Osteocyte (in vitro differentiated cells): ENCODE measurements around the gene TSC22D2. TPM values are rescaled to one million over a fixed set of nuclear protein-coding genes. Genes with fewer than 3 reads are reported as not detected.
A peak's percentile ranks its signal among the peaks of the same experiment; 100 is the strongest.

Experiments
- DNase-seq: peaks from one replicate; pipeline ENCODE4 v3.0.0; 2021; ENCODE audit warnings: mixed read lengths; ENCODE audit not compliant: unreplicated experiment; ENCODE audit errors: extremely low spot score
- H3K27ac Mint-ChIP-seq: one replicate; pipeline ENCODE4 v1.8.0; 2021; ENCODE audit warnings: mild to moderate bottlenecking, mixed read lengths; ENCODE audit not compliant: unreplicated experiment
- H3K27me3 Mint-ChIP-seq: one replicate; pipeline ENCODE4 v1.8.0; 2021; ENCODE audit warnings: mixed read lengths; ENCODE audit not compliant: unreplicated experiment
- H3K36me3 Mint-ChIP-seq: one replicate; pipeline ENCODE4 v1.8.0; 2021; ENCODE audit warnings: mixed read lengths; ENCODE audit not compliant: unreplicated experiment
- H3K4me1 Mint-ChIP-seq: one replicate; pipeline ENCODE4 v1.8.0; 2021; ENCODE audit warnings: mixed read lengths; ENCODE audit not compliant: unreplicated experiment
- H3K4me3 Mint-ChIP-seq: one replicate; pipeline ENCODE4 v1.8.0; 2021; ENCODE audit warnings: mild to moderate bottlenecking, moderate library complexity, mixed read lengths; ENCODE audit not compliant: unreplicated experiment
- H3K9me3 Mint-ChIP-seq: one replicate; pipeline ENCODE4 v1.8.0; 2021; ENCODE audit warnings: mixed read lengths; ENCODE audit not compliant: unreplicated experiment
- CTCF ChIP-seq: fragments of 200-600 bp; sonication (generic); IDR thresholded peaks from 2 replicates; pipeline ENCODE4 v1.5.0; 2021; ENCODE audit warnings: antibody characterized with exemption, mild to moderate bottlenecking, moderate library complexity
- total RNA-seq: library from RNA; stranded (reverse); gene quantifications from 2 replicates; pipeline ENCODE4 v1.2.1, GENCODE V29; 2021

Gene TSC22D2
- total RNA-seq, 1 donor from 2014 or later: 51.3 TPM

- no peak for TF ChIP-seq CTCF
- Mint-ChIP-seq H3K36me3 (peaks cover 12% of the 10 kb centered on the region), H3K27ac (peak overlapping the region; percentile 31), H3K9me3 (no peaks in the 10 kb centered on the region), H3K4me3 (no peak overlapping the region), H3K4me1 (peaks cover 50% of the 10 kb centered on the region), H3K27me3 (no peaks in the 10 kb centered on the region)
- no peak for DNase-seq
These were observed 43.4 kb downstream of the TSC22D2 start for GRCh38 chr3:150451329-150452048.

GRCh38 chr3:150453353-150453752, 45.3 kb downstream of the TSC22D2 start:
- DNase-seq: no peak
- Mint-ChIP-seq H3K36me3 (peaks cover 18% of the 10 kb centered on the region), H3K27ac (no peak overlapping the region), H3K4me3 (no peak overlapping the region), H3K4me1 (peaks cover 38% of the 10 kb centered on the region), H3K9me3 (no peaks in the 10 kb centered on the region), H3K27me3 (no peaks in the 10 kb centered on the region)
- no peak for TF ChIP-seq CTCF

DNA sequence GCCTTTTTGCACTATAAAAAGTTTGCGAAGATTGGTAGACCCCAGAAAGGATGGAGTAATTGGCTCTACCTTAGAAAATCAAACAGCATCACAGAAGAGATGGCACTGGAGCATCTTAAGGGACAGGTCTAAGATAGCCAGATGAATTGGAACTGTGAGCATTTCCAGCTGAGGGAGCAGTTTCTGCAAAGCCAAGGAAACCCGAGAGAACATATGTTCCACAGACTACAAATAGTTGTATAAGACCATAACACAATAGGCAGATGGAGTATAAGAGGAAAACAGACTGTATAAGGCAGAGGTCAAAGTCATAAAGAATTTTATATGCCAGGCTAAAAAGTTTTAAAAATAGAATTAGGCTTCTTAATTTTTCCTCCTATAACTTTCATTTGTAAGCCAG, 46.0 kb downstream of the TSC22D2 start:
- DNase-seq: no peak
- no peaks in the 10 kb centered on the region for H3K9me3 Mint-ChIP-seq
- H3K27me3 Mint-ChIP-seq: no peaks in the 10 kb centered on the region
- no peak overlapping the region for H3K27ac Mint-ChIP-seq
- TF ChIP-seq CTCF: no peak
- H3K4me1 Mint-ChIP-seq: peaks cover 33% of the 10 kb centered on the region
- peaks cover 24% of the 10 kb centered on the region for H3K36me3 Mint-ChIP-seq
- H3K4me3 Mint-ChIP-seq: no peak overlapping the region

- peaks cover 28% of the 10 kb centered on the region for H3K4me1 Mint-ChIP-seq
- no peak for DNase-seq
- no peak overlapping the region for H3K4me3 Mint-ChIP-seq
- H3K9me3 Mint-ChIP-seq: no peaks in the 10 kb centered on the region
- no peak overlapping the region for H3K27ac Mint-ChIP-seq
- H3K27me3 Mint-ChIP-seq: no peaks in the 10 kb centered on the region
- H3K36me3 Mint-ChIP-seq: peaks cover 29% of the 10 kb centered on the region
- TF ChIP-seq CTCF: no peak
These were observed 46.5 kb downstream of the TSC22D2 start for GRCh38 chr3:150454622-150455021.

DNA sequence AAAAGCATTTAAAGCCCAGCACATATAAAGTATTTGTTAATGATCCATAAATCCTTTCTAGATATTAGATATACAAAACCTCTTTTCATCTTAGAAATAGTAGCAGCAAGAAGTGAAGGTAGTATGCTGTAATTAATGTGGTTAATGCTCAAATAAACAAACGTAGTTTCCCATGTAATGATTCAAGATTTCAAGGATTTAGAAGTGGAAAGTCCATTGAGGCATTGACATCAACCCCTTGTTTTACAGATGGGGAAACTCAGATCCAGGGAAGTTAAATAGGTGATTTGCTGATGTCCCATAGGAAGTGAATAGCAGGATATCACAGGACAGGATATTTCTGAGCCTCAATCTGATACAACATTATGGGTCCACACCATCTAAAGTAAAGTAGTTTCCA, 47.2 kb downstream of the TSC22D2 start:
- no peak for TF ChIP-seq CTCF
- Mint-ChIP-seq H3K4me1 (peaks cover 22% of the 10 kb centered on the region), H3K27me3 (no peaks in the 10 kb centered on the region), H3K27ac (no peak overlapping the region), H3K4me3 (no peak overlapping the region), H3K9me3 (no peaks in the 10 kb centered on the region), H3K36me3 (peaks cover 30% of the 10 kb centered on the region)
- DNase-seq: no peak
